ENCODE results near the gene CDKL4. TPM values are rescaled to one million over a fixed set of nuclear protein-coding genes. Genes with fewer than 3 reads are reported as not detected.
A peak's percentile ranks its signal among the peaks of the same experiment; 100 is the strongest.

The CDKL4 gene
- total RNA-seq, 1 experiment from 2014 or later = 0.46 TPM

DNA sequence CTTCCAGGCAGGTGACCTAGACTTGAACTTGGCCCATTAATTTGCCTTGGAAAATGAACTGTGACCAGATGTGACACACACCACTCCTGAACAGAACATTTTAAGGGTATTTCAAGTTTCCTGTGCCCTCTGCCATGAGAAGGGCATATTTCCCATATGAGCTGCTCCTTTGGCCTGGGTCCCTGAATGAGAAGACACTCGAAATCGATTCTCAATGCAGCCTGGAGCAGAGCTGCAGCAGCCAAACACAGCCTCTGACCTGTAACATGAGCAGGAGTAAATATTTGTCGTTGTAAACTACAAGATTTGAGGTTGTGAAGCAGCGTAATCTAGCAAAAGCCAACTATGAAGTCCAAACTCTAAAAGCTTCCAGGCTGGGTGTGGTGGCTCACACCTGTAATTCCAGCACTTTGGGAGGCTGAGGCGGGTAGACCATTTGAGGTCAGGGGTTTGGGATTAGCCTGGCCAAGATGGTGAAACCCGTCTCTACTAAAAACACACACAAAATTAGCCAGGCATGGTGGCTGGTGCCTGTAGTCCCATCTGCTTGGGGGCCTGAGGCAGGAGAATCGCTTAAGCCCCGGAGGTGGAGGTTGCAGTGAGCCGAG is 92.8 kb downstream of the CDKL4 start:
- Mint-ChIP-seq H3K27me3 (ENCODE audit: low read depth) (no peaks in the 10 kb centered on the region), H3K9me3 (no peaks in the 10 kb centered on the region), H3K4me1 (peaks cover 4% of the 10 kb centered on the region), H3K36me3 (no peaks in the 10 kb centered on the region), H3K27ac (no peak overlapping the region), H3K4me3 (no peak overlapping the region)
- DNase-seq (ENCODE audit: low spot score) (no peak), ATAC-seq (no peak)
- ChIA-PET POLR2A (no interaction called here), CTCF (no interaction called here)
- TF ChIP-seq, protein P1, sequence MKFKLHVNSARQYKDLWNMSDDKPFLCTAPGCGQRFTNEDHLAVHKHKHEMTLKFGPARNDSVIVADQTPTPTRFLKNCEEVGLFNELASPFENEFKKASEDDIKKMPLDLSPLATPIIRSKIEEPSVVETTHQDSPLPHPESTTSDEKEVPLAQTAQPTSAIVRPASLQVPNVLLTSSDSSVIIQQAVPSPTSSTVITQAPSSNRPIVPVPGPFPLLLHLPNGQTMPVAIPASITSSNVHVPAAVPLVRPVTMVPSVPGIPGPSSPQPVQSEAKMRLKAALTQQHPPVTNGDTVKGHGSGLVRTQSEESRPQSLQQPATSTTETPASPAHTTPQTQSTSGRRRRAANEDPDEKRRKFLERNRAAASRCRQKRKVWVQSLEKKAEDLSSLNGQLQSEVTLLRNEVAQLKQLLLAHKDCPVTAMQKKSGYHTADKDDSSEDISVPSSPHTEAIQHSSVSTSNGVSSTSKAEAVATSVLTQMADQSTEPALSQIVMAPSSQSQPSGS (CRISPR knock-in tag; IDR thresholded peaks at IDR 0.05; ENCODE audit: borderline replicate concordance, low read depth) = no peak
- TF ChIP-seq GTF2I (CRISPR knock-in tag; conservative IDR thresholded peaks at IDR 0.05) (no peak), GABPB1 (CRISPR knock-in tag; IDR thresholded peaks at IDR 0.05) (peak; percentile 77; the same call in 1 of the 2 replicates), NFE2L1 (CRISPR knock-in tag; IDR thresholded peaks at IDR 0.05) (no peak)

DNA sequence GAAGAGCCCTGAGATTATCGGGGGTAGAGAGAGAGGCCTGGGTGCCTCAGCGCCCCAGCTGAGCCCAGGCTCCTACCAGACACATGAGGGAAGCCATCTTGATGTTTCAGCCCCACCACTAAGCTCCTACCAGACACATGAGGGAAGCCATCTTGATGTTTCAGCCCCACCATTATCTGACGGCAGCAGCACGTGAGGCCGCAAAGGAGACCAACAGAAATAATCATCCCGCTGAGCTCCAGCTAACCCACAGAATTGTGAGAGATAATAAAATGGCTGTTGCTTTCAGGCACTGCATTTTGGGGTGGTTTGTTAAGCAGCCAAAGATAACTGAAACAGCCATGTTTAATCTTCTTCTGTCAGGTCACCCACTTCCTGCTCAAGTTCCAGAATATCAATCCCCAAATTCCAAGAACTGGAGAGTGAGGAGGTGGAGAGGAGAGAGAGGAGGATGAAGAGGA is 93.6 kb downstream of the CDKL4 start:
- CTCF ChIA-PET = no interaction called here
- POLR2A ChIA-PET = no interaction called here
- no peaks in the 10 kb centered on the region for H3K9me3 Mint-ChIP-seq
- no peaks in the 10 kb centered on the region for H3K27me3 Mint-ChIP-seq (ENCODE audit: low read depth)
- no peak for DNase-seq (ENCODE audit: low spot score)
- ATAC-seq = no peak
- no peaks in the 10 kb centered on the region for H3K36me3 Mint-ChIP-seq
- H3K4me1 Mint-ChIP-seq = peaks cover 4% of the 10 kb centered on the region
- no peak overlapping the region for H3K4me3 Mint-ChIP-seq
- no peak overlapping the region for H3K27ac Mint-ChIP-seq
- TF ChIP-seq, protein P2, sequence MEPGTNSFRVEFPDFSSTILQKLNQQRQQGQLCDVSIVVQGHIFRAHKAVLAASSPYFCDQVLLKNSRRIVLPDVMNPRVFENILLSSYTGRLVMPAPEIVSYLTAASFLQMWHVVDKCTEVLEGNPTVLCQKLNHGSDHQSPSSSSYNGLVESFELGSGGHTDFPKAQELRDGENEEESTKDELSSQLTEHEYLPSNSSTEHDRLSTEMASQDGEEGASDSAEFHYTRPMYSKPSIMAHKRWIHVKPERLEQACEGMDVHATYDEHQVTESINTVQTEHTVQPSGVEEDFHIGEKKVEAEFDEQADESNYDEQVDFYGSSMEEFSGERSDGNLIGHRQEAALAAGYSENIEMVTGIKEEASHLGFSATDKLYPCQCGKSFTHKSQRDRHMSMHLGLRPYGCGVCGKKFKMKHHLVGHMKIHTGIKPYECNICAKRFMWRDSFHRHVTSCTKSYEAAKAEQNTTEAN (CRISPR knock-in tag; IDR thresholded peaks at IDR 0.05) = no peak
- TF ChIP-seq CBFB (CRISPR knock-in tag; IDR thresholded peaks at IDR 0.05; ENCODE audit: low read depth) (no peak), MXD4 (CRISPR knock-in tag; IDR thresholded peaks at IDR 0.05; ENCODE audit: borderline replicate concordance) (no peak), GABPB1 (CRISPR knock-in tag; IDR thresholded peaks at IDR 0.05) (no peak), NR2C2 (CRISPR knock-in tag; IDR thresholded peaks at IDR 0.05) (no peak), MYBL2 (CRISPR knock-in tag; IDR thresholded peaks at IDR 0.05) (no peak), ZNF121 (CRISPR knock-in tag; IDR thresholded peaks at IDR 0.05) (no peak), EMX1 (CRISPR knock-in tag; IDR thresholded peaks at IDR 0.05) (no peak), NR1H2 (CRISPR knock-in tag; IDR thresholded peaks at IDR 0.05) (no peak), NFYB (CRISPR knock-in tag; conservative IDR thresholded peaks at IDR 0.05; ENCODE audit: low read depth) (no peak), CREM (CRISPR knock-in tag; IDR thresholded peaks at IDR 0.05) (no peak), FOXP1 (CRISPR knock-in tag; IDR thresholded peaks at IDR 0.05; ENCODE audit: borderline replicate concordance) (no peak), TCF7 (CRISPR knock-in tag; IDR thresholded peaks at IDR 0.05; ENCODE audit: low read depth) (no peak)
- TF ChIP-seq, protein P3, sequence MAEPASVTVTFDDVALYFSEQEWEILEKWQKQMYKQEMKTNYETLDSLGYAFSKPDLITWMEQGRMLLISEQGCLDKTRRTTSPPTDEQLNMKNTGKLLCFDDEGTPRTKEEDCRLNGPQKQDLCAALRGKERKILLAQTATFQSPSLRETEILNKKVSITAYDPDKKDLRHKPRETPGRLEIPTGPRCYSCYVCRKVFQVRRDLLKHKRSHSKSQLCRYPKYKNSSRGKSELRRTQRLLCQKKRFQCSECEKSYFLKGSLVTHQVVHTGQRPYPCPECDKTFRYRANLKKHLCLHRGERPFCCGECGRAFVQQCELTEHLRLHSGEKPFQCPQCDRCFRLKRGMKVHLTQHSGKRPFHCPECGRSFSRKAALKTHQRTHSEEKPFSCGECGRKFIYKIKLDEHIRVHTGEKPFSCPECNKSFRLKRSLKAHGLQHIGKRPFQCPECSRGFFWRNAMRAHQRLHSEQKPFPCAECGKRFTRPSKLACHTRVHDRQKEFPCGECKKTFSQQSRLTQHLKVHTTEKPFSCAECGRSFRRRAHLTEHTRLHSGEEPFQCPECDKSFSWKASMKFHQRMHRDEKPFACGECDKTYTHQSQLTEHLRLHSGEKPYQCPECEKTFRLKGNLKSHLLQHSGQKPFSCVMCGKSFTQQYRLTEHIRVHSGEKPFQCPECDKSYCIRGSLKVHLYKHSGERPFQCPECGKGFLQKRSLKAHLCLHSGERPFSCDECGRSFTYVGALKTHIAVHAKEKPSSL (CRISPR knock-in tag; conservative IDR thresholded peaks at IDR 0.05) = no peak
- TF ChIP-seq, protein P4, sequence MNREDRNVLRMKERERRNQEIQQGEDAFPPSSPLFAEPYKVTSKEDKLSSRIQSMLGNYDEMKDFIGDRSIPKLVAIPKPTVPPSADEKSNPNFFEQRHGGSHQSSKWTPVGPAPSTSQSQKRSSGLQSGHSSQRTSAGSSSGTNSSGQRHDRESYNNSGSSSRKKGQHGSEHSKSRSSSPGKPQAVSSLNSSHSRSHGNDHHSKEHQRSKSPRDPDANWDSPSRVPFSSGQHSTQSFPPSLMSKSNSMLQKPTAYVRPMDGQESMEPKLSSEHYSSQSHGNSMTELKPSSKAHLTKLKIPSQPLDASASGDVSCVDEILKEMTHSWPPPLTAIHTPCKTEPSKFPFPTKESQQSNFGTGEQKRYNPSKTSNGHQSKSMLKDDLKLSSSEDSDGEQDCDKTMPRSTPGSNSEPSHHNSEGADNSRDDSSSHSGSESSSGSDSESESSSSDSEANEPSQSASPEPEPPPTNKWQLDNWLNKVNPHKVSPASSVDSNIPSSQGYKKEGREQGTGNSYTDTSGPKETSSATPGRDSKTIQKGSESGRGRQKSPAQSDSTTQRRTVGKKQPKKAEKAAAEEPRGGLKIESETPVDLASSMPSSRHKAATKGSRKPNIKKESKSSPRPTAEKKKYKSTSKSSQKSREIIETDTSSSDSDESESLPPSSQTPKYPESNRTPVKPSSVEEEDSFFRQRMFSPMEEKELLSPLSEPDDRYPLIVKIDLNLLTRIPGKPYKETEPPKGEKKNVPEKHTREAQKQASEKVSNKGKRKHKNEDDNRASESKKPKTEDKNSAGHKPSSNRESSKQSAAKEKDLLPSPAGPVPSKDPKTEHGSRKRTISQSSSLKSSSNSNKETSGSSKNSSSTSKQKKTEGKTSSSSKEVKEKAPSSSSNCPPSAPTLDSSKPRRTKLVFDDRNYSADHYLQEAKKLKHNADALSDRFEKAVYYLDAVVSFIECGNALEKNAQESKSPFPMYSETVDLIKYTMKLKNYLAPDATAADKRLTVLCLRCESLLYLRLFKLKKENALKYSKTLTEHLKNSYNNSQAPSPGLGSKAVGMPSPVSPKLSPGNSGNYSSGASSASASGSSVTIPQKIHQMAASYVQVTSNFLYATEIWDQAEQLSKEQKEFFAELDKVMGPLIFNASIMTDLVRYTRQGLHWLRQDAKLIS (CRISPR knock-in tag; IDR thresholded peaks at IDR 0.05; ENCODE audit: borderline replicate concordance) = no peak
- TF ChIP-seq, protein P5, sequence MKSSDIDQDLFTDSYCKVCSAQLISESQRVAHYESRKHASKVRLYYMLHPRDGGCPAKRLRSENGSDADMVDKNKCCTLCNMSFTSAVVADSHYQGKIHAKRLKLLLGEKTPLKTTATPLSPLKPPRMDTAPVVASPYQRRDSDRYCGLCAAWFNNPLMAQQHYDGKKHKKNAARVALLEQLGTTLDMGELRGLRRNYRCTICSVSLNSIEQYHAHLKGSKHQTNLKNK (CRISPR knock-in tag; IDR thresholded peaks at IDR 0.05) = no peak
- TF ChIP-seq, protein P6, sequence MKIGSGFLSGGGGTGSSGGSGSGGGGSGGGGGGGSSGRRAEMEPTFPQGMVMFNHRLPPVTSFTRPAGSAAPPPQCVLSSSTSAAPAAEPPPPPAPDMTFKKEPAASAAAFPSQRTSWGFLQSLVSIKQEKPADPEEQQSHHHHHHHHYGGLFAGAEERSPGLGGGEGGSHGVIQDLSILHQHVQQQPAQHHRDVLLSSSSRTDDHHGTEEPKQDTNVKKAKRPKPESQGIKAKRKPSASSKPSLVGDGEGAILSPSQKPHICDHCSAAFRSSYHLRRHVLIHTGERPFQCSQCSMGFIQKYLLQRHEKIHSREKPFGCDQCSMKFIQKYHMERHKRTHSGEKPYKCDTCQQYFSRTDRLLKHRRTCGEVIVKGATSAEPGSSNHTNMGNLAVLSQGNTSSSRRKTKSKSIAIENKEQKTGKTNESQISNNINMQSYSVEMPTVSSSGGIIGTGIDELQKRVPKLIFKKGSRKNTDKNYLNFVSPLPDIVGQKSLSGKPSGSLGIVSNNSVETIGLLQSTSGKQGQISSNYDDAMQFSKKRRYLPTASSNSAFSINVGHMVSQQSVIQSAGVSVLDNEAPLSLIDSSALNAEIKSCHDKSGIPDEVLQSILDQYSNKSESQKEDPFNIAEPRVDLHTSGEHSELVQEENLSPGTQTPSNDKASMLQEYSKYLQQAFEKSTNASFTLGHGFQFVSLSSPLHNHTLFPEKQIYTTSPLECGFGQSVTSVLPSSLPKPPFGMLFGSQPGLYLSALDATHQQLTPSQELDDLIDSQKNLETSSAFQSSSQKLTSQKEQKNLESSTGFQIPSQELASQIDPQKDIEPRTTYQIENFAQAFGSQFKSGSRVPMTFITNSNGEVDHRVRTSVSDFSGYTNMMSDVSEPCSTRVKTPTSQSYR (CRISPR knock-in tag; IDR thresholded peaks at IDR 0.05) = no peak
- TF ChIP-seq, protein P7, sequence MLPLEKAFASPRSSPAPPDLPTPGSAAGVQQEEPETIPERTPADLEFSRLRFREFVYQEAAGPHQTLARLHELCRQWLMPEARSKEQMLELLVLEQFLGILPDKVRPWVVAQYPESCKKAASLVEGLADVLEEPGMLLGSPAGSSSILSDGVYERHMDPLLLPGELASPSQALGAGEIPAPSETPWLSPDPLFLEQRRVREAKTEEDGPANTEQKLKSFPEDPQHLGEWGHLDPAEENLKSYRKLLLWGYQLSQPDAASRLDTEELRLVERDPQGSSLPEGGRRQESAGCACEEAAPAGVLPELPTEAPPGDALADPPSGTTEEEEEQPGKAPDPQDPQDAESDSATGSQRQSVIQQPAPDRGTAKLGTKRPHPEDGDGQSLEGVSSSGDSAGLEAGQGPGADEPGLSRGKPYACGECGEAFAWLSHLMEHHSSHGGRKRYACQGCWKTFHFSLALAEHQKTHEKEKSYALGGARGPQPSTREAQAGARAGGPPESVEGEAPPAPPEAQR (CRISPR knock-in tag; IDR thresholded peaks at IDR 0.05) = no peak
- TF ChIP-seq, protein P8, sequence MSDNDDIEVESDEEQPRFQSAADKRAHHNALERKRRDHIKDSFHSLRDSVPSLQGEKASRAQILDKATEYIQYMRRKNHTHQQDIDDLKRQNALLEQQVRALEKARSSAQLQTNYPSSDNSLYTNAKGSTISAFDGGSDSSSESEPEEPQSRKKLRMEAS (CRISPR knock-in tag; IDR thresholded peaks at IDR 0.05) = no peak

Measured in WTC11 (cell line).